ENCODE data around the gene OR1M1. TPM values are rescaled to one million over a fixed set of nuclear protein-coding genes. Genes with fewer than 3 reads are reported as not detected.

The OR1M1 gene
- total RNA-seq, 1 experiment from 2014 or later, result not detected

DNA sequence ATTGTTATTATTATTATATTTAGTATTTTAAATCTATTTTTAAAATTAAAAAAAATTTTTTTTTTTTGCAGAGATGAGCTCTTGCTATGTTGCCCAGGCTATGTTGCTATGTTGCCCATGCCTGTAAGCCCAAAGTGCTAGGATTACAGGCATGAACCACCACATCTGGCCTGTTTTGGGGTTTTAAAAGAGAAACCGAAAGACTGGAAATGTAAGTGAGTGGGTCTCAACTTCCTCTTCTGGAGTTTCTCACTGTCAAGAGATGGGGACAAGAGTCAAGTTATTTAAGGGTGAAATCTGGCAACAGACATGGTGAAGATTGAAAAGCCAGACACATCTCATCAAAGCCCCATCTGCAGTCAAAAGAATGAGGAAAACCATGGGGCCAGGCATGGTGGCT, 44.1 kb downstream of the OR1M1 start:
- no peaks in the 10 kb centered on the region for H3K36me3 ChIP-seq (ENCODE audit: insufficient read depth, low read length, poor library complexity, severe bottlenecking)
- no peak overlapping the region for H3K4me3 ChIP-seq (ENCODE audit: low read depth, low read length, poor library complexity, severe bottlenecking)
- ChIA-PET POLR2A (ENCODE audit: low non-redundant PET) (no interaction called here), CTCF (interaction anchor here (0.5 kb wide), 1 partner anchor 148 kb away, joined by 6 read pairs; no protein-coding TSS in a partner anchor)
- H3K27me3 ChIP-seq (replicated peaks; ENCODE audit: insufficient read depth, low read depth, low read length, poor library complexity), result no peaks in the 10 kb centered on the region
- no peak overlapping the region for H3K27ac ChIP-seq (ENCODE audit: low read depth, low read length, poor library complexity, severe bottlenecking)
- TF ChIP-seq, protein P1, sequence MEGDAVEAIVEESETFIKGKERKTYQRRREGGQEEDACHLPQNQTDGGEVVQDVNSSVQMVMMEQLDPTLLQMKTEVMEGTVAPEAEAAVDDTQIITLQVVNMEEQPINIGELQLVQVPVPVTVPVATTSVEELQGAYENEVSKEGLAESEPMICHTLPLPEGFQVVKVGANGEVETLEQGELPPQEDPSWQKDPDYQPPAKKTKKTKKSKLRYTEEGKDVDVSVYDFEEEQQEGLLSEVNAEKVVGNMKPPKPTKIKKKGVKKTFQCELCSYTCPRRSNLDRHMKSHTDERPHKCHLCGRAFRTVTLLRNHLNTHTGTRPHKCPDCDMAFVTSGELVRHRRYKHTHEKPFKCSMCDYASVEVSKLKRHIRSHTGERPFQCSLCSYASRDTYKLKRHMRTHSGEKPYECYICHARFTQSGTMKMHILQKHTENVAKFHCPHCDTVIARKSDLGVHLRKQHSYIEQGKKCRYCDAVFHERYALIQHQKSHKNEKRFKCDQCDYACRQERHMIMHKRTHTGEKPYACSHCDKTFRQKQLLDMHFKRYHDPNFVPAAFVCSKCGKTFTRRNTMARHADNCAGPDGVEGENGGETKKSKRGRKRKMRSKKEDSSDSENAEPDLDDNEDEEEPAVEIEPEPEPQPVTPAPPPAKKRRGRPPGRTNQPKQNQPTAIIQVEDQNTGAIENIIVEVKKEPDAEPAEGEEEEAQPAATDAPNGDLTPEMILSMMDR (conservative IDR thresholded peaks at IDR 0.05; ENCODE audit: low read depth, low read length), result no peak
- TF ChIP-seq EZH2 (IDR thresholded peaks at IDR 0.05; ENCODE audit: borderline replicate concordance, low read depth, low read length, poor library complexity, severe bottlenecking), result no peak
- peaks cover 4% of the 10 kb centered on the region for H3K4me1 ChIP-seq (ENCODE audit: insufficient read depth, low read length, poor library complexity, severe bottlenecking)
- no peaks in the 10 kb centered on the region for H3K9me3 ChIP-seq (ENCODE audit: low read depth, low read length, poor library complexity, severe bottlenecking)
- no TSS peak for BruUV-seq (replicated peaks)
- DNase-seq (ENCODE audit: low spot score), result no peak
- intact Hi-C loops (cut with micrococcal nuclease; ENCODE audit: unreplicated experiment), result no loop called here

DNA sequence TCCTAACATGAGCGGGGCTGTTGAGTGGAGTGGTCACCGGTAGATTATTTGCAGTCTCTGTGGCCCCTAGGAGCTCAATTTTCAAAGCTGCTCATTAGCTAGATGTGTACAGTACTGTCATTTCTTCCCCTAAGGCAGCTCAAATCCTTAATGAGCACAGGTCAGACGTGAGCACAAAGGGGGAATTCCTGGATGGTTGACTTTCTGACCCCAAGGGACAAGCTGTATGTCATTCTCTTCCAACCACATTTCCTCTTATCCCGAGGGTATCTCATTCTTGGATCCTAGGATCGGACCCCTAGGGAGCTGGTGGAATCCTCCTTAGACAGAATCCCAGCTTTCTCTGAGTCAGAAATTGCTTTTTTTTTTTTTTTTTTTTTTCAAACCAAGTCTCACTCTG, 45.6 kb downstream of the OR1M1 start:
- no peaks in the 10 kb centered on the region for H3K9me3 ChIP-seq (ENCODE audit: low read depth, low read length, poor library complexity, severe bottlenecking)
- CTCF ChIA-PET, result no interaction called here
- no peak for DNase-seq (ENCODE audit: low spot score)
- no peak overlapping the region for H3K4me3 ChIP-seq (ENCODE audit: low read depth, low read length, poor library complexity, severe bottlenecking)
- TF ChIP-seq, protein P1 (conservative IDR thresholded peaks at IDR 0.05; ENCODE audit: low read depth, low read length), result no peak
- no peak for TF ChIP-seq EZH2 (IDR thresholded peaks at IDR 0.05; ENCODE audit: borderline replicate concordance, low read depth, low read length, poor library complexity, severe bottlenecking)
- POLR2A ChIA-PET (ENCODE audit: low non-redundant PET), result no interaction called here
- H3K4me1 ChIP-seq (ENCODE audit: insufficient read depth, low read length, poor library complexity, severe bottlenecking), result peaks cover 4% of the 10 kb centered on the region
- no peak overlapping the region for H3K27ac ChIP-seq (ENCODE audit: low read depth, low read length, poor library complexity, severe bottlenecking)
- H3K27me3 ChIP-seq (replicated peaks; ENCODE audit: insufficient read depth, low read depth, low read length, poor library complexity), result no peaks in the 10 kb centered on the region
- intact Hi-C loops (cut with micrococcal nuclease; ENCODE audit: unreplicated experiment), result no loop called here
- no TSS peak for BruUV-seq (replicated peaks)
- H3K36me3 ChIP-seq (ENCODE audit: insufficient read depth, low read length, poor library complexity, severe bottlenecking), result no peaks in the 10 kb centered on the region

DNA sequence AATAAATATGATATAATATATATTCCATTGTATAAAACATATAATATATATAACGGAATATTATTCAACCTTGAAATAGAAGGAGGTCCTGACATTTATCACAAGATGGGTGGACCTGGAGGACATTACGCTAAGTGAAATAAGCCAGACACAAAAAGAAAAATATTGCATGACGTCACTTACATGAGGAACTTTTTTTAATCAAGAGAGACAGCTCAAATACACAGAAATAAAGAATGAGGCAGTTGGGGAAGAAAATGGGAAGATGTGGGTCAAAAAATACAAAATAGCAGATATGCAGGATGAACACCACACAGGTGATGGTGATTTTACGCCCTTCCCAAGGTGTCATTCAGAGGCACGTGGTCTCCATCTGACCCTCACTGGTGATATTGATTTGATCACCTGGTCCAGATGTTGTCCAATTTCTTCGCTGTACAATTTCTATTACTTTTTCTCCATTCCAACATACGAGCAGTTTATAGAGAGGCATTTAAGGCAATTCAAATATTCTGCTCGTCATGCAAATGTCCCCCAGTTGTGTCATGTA, 52.8 kb downstream of the OR1M1 start:
- CTCF ChIA-PET, result no interaction called here
- H3K4me3 ChIP-seq (ENCODE audit: low read depth, low read length, poor library complexity, severe bottlenecking), result peak overlapping the region; percentile 83
- H3K9me3 ChIP-seq (ENCODE audit: low read depth, low read length, poor library complexity, severe bottlenecking), result peaks cover 21% of the 10 kb centered on the region
- intact Hi-C loops (cut with micrococcal nuclease; ENCODE audit: unreplicated experiment), result no loop called here
- POLR2A ChIA-PET (ENCODE audit: low non-redundant PET), result no interaction called here
- peak; percentile 14 for DNase-seq (ENCODE audit: low spot score)
- no peaks in the 10 kb centered on the region for H3K27me3 ChIP-seq (replicated peaks; ENCODE audit: insufficient read depth, low read depth, low read length, poor library complexity)
- TF ChIP-seq, protein P1 (conservative IDR thresholded peaks at IDR 0.05; ENCODE audit: low read depth, low read length), result no peak
- no peak for TF ChIP-seq EZH2 (IDR thresholded peaks at IDR 0.05; ENCODE audit: borderline replicate concordance, low read depth, low read length, poor library complexity, severe bottlenecking)
- no peaks in the 10 kb centered on the region for H3K4me1 ChIP-seq (ENCODE audit: insufficient read depth, low read length, poor library complexity, severe bottlenecking)
- H3K36me3 ChIP-seq (ENCODE audit: insufficient read depth, low read length, poor library complexity, severe bottlenecking), result peaks cover 17% of the 10 kb centered on the region
- TSS peak; percentile 99 for BruUV-seq (replicated peaks)
- H3K27ac ChIP-seq (ENCODE audit: low read depth, low read length, poor library complexity, severe bottlenecking), result peak overlapping the region; percentile 85

Data from A673 (cell line).